ENCODE measurements around the gene KCNA1. TPM values are rescaled to one million over a fixed set of nuclear protein-coding genes. Genes with fewer than 3 reads are reported as not detected.

The KCNA1 gene
- total and polyA plus RNA-seq, 2 donors (not counting 3 experiments of a cell fraction or from before 2014, with no cell fraction given), result not detected

- Histone ChIP-seq H3K9ac (replicated peaks; ENCODE audit: extremely low read depth, insufficient read depth, low read length) (no peak overlapping the region), H3K79me2 (ENCODE audit: control insufficient read depth, insufficient read depth, low read length) (no peaks in the 10 kb centered on the region), H3K27me3 (ENCODE audit: control insufficient read depth in 2 of 2, insufficient read depth in 2 of 2, low read length in 2 of 2) (no peaks in the 10 kb centered on the region), H3K27ac (ENCODE audit: insufficient read depth, low read depth, low read length) (no peak overlapping the region), H3K9me1 (replicated peaks; ENCODE audit: control insufficient read depth, extremely low read depth, insufficient read depth, low read length) (no peaks in the 10 kb centered on the region), H4K20me1 (replicated peaks; ENCODE audit: control insufficient read depth, extremely low read depth, insufficient read depth, low read length) (no peaks in the 10 kb centered on the region), H3K4me3 (replicated peaks in 1 of 3; ENCODE audit: insufficient read depth in 1 of 3, low read depth in 1 of 3, low read length in 3 of 3) (no peak overlapping the region), H3K4me2 (ENCODE audit: insufficient read depth, low read length) (no peak overlapping the region), H3K36me3 (ENCODE audit: control insufficient read depth in 2 of 2, extremely low read depth in 1 of 2, insufficient read depth in 2 of 2, low read length in 2 of 2) (no peaks in the 10 kb centered on the region), H2AFZ (ENCODE audit: low read depth, low read length) (no peak overlapping the region), H3K9me3 (replicated peaks; ENCODE audit: control insufficient read depth, insufficient read depth, low read length) (no peaks in the 10 kb centered on the region), H3K4me1 (ENCODE audit: control insufficient read depth, extremely low read depth, insufficient read depth, low read length) (no peaks in the 10 kb centered on the region)
- no peak for FAIRE-seq
- ChIA-PET CTCF (interaction anchor here (1.3 kb wide), 2 partner anchors 9 to 11 kb away, joined by 5 to 6 read pairs; no protein-coding TSS in a partner anchor), POLR2A (no interaction called here)
- dilution Hi-C loops (cut with MboI; ENCODE audit: extremely low pct_ligation_motif_present, low sequenced_read_pairs), result no loop called here
- TF ChIP-seq GATA2 (IDR thresholded peaks at IDR 0.05; ENCODE audit: insufficient read depth, insufficient read length, low read depth, low read length) (no peak), EZH2 (IDR thresholded peaks at IDR 0.05; ENCODE audit: borderline replicate concordance, low read depth, low read length, severe bottlenecking) (no peak), CTCF (IDR thresholded peaks at IDR 0.05; ENCODE audit: extremely low read depth in 1 of 2, insufficient read depth in 1 of 2, low read depth in 1 of 2, low read length in 2 of 2) (no peak), FOS (IDR thresholded peaks at IDR 0.05; ENCODE audit: borderline replicate concordance, insufficient read depth, low read length) (no peak), JUN (IDR thresholded peaks at IDR 0.05; ENCODE audit: borderline replicate concordance, insufficient read depth, insufficient read length, low read depth) (no peak), POLR2A (IDR thresholded peaks at IDR 0.05; ENCODE audit: low read depth, low read length) (no peak), MYC (IDR thresholded peaks at IDR 0.05; ENCODE audit: low read depth, low read length) (no peak), MAX (IDR thresholded peaks at IDR 0.05; ENCODE audit: insufficient read depth, insufficient read length) (no peak), POLR2AphosphoS5 (IDR thresholded peaks at IDR 0.05; ENCODE audit: insufficient read depth, low read depth, low read length) (no peak)
- BruUV-seq (replicated peaks), result no TSS peak
- intact Hi-C loops (cut with micrococcal nuclease), result no loop called here
- DNase-seq (ENCODE audit: low read depth, low spot score), result no peak
Measured at GRCh38 chr12:4866299-4866698, 43.4 kb upstream of the KCNA1 start.
